Subcutaneous abdominal adipose tissue (tissue), 5 donors: Measurements from ENCODE around the gene PKHD1.

ENCODE experiments used
- H3K27ac ChIP-seq: one replicate; pipeline ENCODE4 v1.7.0; 2013; ENCODE audit warnings: low read depth, mild to moderate bottlenecking, inconsistent platforms, low read length, moderate library complexity
- H3K27me3 ChIP-seq, 5 donors: one replicate each; pipeline ENCODE4 v1.7.0; 2013; ENCODE audit warnings: low read length in 5 of 5, inconsistent platforms in 1 of 5; ENCODE audit not compliant: control insufficient read depth in 5 of 5, insufficient read depth in 4 of 5
- H3K36me3 ChIP-seq, 5 donors: one replicate each; pipeline ENCODE4 v1.7.0; 2013; ENCODE audit warnings: low read length in 5 of 5; ENCODE audit not compliant: control insufficient read depth in 5 of 5, insufficient read depth in 5 of 5
- H3K4me1 ChIP-seq, 5 donors: one replicate each; pipeline ENCODE4 v1.7.0; 2013; ENCODE audit warnings: low read length in 5 of 5, mild to moderate bottlenecking in 3 of 5, moderate library complexity in 1 of 5; ENCODE audit not compliant: control insufficient read depth in 5 of 5, insufficient read depth in 5 of 5
- H3K4me3 ChIP-seq, 5 donors: one replicate each; pipeline ENCODE4 v1.7.0; 2013; ENCODE audit warnings: low read length in 5 of 5, low read depth in 1 of 5
- H3K9ac ChIP-seq, 5 donors: one replicate each; pipeline ENCODE4 v1.7.0; 2013; ENCODE audit warnings: low read length in 5 of 5, mild to moderate bottlenecking in 4 of 5, moderate library complexity in 3 of 5
- H3K9me3 ChIP-seq, 5 donors: one replicate each; pipeline ENCODE4 v1.7.0; 2013; ENCODE audit warnings: low read length in 5 of 5; ENCODE audit not compliant: control insufficient read depth in 5 of 5
- donor health status: healthy.
- donor health status: healthy.
- donor health status: healthy.
- donor health status: healthy.
- donor health status: healthy.

PKHD1 gene

DNA sequence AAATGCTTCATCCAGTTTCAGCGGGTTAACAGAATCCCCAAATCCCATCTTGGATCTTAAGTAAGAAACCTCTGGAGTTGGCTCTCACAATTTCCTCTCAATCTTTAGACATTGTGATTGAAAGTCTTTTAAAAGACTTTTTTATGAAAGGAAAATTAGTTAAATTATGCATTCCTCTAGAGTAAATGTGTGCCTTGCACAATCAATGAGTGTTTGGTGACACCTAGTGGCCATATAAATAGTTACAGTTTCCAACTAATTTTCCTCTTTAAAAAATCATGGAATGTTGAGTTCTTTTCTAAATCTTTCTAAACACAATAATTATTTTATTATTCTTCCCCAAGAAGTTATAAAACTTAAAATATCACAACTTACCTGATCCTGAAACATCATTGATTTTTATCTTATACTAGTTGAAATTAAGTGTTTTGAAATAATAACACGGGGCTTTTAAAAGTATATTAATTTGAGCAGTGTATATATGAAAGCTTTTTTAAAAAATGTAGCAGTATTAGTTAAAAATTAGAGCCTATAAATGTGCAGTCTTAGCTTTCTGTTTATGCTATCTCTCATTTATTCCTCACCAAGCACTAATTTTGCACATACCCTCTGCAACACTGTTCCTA is 66.4 kb downstream of the PKHD1 start:
- H3K9me3 ChIP-seq: no peaks in the 10 kb centered on the region
- H3K4me3 ChIP-seq: no peak overlapping the region
- H3K27me3 ChIP-seq: peaks cover 0 to 10% (median 0%) of the 10 kb centered on the region in 5 donors
- no peaks in the 10 kb centered on the region for H3K36me3 ChIP-seq
- H3K9ac ChIP-seq: no peak overlapping the region
- H3K27ac ChIP-seq: no peak overlapping the region
- H3K4me1 ChIP-seq: no peaks in the 10 kb centered on the region

DNA sequence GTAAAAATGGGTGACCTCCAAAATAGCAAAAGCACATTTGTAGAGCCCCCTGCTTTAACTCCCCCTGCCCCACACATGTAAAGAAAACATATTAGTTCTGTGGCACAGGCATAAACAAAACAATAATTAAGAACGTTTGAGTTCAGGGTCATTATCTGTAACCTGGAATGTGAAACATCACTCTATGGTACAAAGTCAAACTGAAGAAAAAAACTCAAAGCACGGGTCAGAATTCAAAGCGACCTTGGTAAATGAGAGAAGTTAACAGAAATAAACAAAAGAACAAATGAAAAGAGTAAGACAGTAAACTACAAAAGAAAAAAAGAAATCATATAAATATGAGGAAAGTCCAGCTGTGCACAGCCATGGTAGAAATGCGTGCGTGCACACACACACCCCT is 67.5 kb downstream of the PKHD1 start:
- Histone ChIP-seq H3K4me3 (no peak overlapping the region), H3K4me1 (no peaks in the 10 kb centered on the region), H3K27ac (no peak overlapping the region), H3K9me3 (no peaks in the 10 kb centered on the region), H3K36me3 (no peaks in the 10 kb centered on the region), H3K9ac (no peak overlapping the region), H3K27me3 (peaks cover 0 to 2% (median 0%) of the 10 kb centered on the region in 5 donors)

DNA sequence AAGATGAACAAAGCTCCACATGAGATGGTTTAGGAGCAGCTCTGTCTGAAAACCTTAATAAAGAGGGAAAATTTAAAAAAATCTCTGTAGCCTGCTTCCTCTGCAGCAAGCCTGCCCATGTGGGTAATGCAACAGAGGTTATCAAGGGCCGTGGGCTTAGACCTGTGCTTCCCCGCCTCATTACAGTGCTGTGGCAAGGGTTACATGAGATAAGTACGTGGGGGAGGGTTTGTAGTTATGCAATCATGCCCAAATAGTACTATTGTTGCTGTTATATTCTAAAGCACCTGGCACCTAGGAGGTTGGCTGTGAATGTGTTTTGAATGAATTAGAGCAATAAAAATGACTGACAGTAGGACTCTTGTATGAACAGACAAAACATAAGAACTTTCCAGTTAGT is 68.3 kb downstream of the PKHD1 start:
- no peaks in the 10 kb centered on the region for H3K36me3 ChIP-seq
- no peak overlapping the region for H3K27ac ChIP-seq
- H3K9me3 ChIP-seq: no peaks in the 10 kb centered on the region
- no peaks in the 10 kb centered on the region for H3K4me1 ChIP-seq
- H3K4me3 ChIP-seq: no peak overlapping the region
- no peaks in the 10 kb centered on the region for H3K27me3 ChIP-seq
- H3K9ac ChIP-seq: no peak overlapping the region

DNA sequence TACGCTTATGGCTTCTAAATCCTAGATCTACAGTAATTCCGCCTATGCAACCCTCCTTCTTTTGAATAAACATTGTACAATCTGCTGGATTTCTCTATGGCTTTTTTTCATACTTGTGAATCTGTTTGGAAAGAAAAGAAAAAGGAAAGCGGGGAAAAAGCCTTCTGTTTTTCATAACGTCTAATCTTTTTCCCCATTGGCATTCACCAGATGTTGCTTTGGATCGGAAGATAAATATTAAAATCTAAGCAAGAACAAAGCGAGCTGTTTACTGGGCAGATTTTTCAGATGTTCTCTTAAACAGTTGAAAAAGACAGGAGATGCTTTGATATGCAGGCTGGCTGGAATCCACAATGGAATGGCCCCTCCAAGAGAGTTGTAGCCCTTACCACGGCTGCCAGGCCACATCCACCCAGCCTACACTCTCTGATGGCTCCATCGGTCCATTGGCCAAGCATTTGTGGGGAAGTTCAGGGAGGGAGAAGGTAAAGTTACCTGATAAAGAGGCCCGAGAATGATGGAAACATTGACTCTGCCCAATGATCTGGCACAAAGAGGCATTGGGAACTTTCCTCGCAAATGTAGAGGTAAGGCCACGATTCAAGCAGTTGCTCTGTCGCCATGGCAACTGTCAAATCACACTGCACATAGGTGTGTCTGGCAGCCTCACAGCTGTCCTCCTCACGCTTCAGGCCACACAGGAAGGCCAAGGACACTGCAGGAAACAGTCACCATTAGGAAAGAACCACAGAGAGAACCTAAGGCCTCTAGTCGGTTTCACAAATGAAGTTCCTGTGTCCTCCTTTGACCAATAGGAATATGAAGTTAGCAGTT is 70.3 kb downstream of the PKHD1 start:
- Histone ChIP-seq H3K9ac (no peak overlapping the region), H3K27ac (no peak overlapping the region), H3K4me3 (no peak overlapping the region), H3K4me1 (no peaks in the 10 kb centered on the region), H3K9me3 (no peaks in the 10 kb centered on the region), H3K27me3 (no peaks in the 10 kb centered on the region), H3K36me3 (no peaks in the 10 kb centered on the region)

DNA sequence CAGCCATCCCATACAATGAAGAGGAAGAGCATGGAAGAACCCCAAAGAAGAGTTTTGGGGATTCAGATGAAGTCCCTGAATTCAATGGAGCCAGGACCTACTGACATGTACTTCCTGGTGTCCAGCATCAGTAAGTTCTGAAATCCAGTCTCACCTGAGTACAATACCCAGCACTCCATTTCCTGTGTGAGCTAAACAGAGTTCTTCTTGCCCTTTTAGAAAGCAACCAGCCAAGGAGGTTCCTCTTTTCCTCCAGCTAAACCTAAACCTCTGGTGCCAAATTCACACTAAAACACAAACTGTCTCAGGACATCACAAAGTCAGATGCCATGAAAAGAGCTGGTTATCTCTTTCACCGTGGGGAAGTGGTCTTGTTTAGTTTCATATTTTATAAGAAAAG is 71.5 kb downstream of the PKHD1 start:
- H3K4me3 ChIP-seq: no peak overlapping the region
- H3K4me1 ChIP-seq: no peaks in the 10 kb centered on the region
- no peaks in the 10 kb centered on the region for H3K36me3 ChIP-seq
- H3K27me3 ChIP-seq: no peaks in the 10 kb centered on the region
- no peak overlapping the region for H3K9ac ChIP-seq
- no peak overlapping the region for H3K27ac ChIP-seq
- no peaks in the 10 kb centered on the region for H3K9me3 ChIP-seq

DNA sequence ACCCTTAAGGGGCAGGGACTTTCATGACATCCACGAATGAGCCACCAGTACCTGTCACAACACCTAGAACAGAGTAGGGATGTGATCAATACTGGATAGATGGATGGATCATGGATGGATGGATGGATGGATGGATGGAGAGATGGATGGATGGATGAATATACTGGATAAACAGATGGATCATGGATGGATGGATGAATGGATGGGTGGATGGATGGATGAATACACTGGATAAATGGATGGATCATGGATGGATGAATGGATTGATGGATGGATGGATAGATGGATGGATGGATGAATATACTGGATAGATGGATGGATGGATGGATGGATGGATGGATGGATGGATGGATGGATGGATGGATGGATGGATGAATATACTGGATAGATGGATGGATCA is 73.0 kb downstream of the PKHD1 start:
- H3K27me3 ChIP-seq: no peaks in the 10 kb centered on the region
- no peak overlapping the region for H3K4me3 ChIP-seq
- no peaks in the 10 kb centered on the region for H3K36me3 ChIP-seq
- no peak overlapping the region for H3K27ac ChIP-seq
- H3K4me1 ChIP-seq: no peaks in the 10 kb centered on the region
- H3K9ac ChIP-seq: no peak overlapping the region
- H3K9me3 ChIP-seq: no peaks in the 10 kb centered on the region

DNA sequence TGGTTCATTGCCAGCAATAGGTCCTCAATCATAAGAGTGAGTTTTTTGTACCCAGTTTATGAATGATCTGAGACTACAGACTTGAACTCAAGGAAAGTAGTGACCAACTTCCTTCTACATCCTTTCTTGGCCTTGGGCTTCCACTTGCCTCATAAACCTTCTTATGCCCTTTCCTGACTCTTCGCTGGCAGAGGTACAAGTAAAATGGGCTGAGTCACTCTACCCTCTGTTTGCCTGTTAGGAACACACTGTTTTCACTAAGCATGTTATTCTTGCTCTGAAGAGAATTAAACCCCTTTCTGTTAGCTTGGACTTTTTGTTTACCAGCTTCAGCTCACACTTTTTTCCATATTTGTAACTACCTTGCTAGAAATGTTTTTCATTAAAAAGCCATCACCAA is 74.4 kb downstream of the PKHD1 start:
- Histone ChIP-seq H3K9me3 (no peaks in the 10 kb centered on the region), H3K4me1 (no peaks in the 10 kb centered on the region), H3K27me3 (peaks cover 0 to 4% (median 0%) of the 10 kb centered on the region in 5 donors), H3K4me3 (no peak overlapping the region), H3K36me3 (no peaks in the 10 kb centered on the region), H3K27ac (no peak overlapping the region), H3K9ac (no peak overlapping the region)

DNA sequence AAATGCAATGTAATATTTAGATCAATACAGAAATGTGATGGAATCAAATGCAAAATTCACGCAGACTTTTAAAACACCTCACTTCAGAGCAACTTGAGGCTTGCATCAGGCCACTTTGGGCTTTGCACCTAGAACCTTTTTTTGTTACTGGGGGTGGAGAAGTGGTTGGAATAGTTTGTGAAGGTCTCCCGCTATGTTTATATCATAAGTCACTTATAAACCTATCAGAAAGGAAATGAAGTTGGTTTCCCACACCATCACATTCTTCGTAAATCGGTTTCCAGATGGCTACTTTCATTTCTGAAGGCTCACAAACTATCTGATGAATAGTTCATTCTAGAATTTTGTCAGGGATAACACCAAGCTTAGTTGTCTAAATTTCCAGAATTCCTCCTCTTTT is 74.8 kb downstream of the PKHD1 start:
- H3K36me3 ChIP-seq: no peaks in the 10 kb centered on the region
- H3K9me3 ChIP-seq: no peaks in the 10 kb centered on the region
- no peaks in the 10 kb centered on the region for H3K4me1 ChIP-seq
- H3K4me3 ChIP-seq: no peak overlapping the region
- H3K9ac ChIP-seq: no peak overlapping the region
- H3K27ac ChIP-seq: no peak overlapping the region
- peaks cover 0 to 8% (median 0%) of the 10 kb centered on the region in 5 donors for H3K27me3 ChIP-seq

DNA sequence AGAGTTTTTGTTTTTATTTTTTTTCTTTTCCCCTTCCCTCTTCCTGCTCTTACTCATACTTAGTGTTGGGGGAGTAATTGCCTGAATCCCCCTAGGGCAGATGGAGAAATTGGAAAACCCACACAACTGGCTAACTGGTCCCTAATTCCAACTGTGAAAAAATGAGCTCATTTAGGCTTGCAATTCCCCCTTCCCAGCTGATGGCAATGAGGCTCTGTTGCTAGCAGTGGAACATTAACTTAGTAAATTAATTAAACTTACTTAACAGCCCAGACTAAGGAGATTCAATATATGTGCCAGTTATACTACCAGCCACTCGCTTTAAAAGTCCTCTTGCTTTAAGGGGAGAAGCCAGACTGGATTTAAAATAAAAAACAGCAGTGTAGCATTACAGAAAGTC is 76.6 kb downstream of the PKHD1 start:
- Histone ChIP-seq H3K9ac (no peak overlapping the region), H3K27me3 (peaks cover 0 to 8% (median 0%) of the 10 kb centered on the region in 5 donors), H3K27ac (no peak overlapping the region), H3K36me3 (no peaks in the 10 kb centered on the region), H3K9me3 (no peaks in the 10 kb centered on the region), H3K4me1 (no peaks in the 10 kb centered on the region), H3K4me3 (no peak overlapping the region)

DNA sequence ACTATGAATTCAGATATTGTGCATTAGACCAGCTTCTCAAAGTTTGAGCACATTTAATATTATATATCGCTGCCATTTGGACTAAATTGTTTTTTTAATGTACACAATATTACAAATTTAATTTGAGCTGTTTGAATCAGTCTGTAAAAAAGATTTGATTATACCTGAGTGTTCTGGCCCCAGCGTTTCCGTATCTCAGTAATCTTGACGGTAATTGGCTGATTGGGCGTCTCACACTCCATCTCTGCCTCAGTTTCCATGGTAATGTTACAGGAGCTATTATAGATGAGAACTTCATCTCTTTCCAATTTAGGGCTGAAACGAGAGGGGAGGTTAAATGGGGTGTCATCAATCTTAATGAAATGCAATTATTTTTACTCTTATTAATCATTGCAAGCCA is 77.3 kb downstream of the PKHD1 start:
- no peak overlapping the region for H3K27ac ChIP-seq
- H3K36me3 ChIP-seq: no peaks in the 10 kb centered on the region
- H3K4me3 ChIP-seq: no peak overlapping the region
- no peaks in the 10 kb centered on the region for H3K9me3 ChIP-seq
- H3K4me1 ChIP-seq: no peaks in the 10 kb centered on the region
- no peak overlapping the region for H3K9ac ChIP-seq
- peaks cover 0 to 8% (median 0%) of the 10 kb centered on the region in 5 donors for H3K27me3 ChIP-seq
